GM20431 (cell line): ENCODE data around the gene NFKBIL1.
"Not testable (repeated sequence)": the region's sequence is repeated elsewhere in the genome, so short reads cannot be mapped to it uniquely, and the experiment has no call there.

Experiments used
- in situ Hi-C: fragments of 300-500 bp; cut with MseI, MboI; formaldehyde crosslinking; loops from one replicate; pipeline ENCODE4 v1.15.0; 2020; ENCODE audit warnings: low sequenced_read_pairs; ENCODE audit not compliant: unreplicated experiment

NFKBIL1 gene

GRCh38 chr6:31534011-31534410 is 13.4 kb upstream of the NFKBIL1 start:
- in situ Hi-C loops = no loop called here

GRCh38 chr6:31534521-31535040 is 12.8 kb upstream of the NFKBIL1 start:
- in situ Hi-C loops = no loop called here

- in situ Hi-C loops = no loop called here
These were observed 11.7 kb upstream of the NFKBIL1 start for GRCh38 chr6:31535538-31536324.

GRCh38 chr6:31538805-31539400 is 8.5 kb upstream of the NFKBIL1 start:
- in situ Hi-C loops = no loop called here

- in situ Hi-C loops = no loop called here
These were observed 6.8 kb upstream of the NFKBIL1 start for GRCh38 chr6:31540640-31541039.

- in situ Hi-C loops = no loop called here
These were observed 6.2 kb upstream of the NFKBIL1 start for GRCh38 chr6:31541059-31541657.

GRCh38 chr6:31541658-31542521 is 5.5 kb upstream of the NFKBIL1 start, which contains the start of gene DDX39B:
DDX39B (minus strand) TSS chr6:31542003; CDS start chr6:31540532, 1,471 bp downstream.
- in situ Hi-C loops = no loop called here

- in situ Hi-C loops = no loop called here
These were observed 3.8 kb upstream of the NFKBIL1 start for GRCh38 chr6:31543639-31544038.

- in situ Hi-C loops = loop anchor here (5.0 kb wide), 1 partner anchor 58 kb away; no protein-coding TSS in a partner anchor
These were observed 2.7 kb upstream of the NFKBIL1 start for GRCh38 chr6:31544676-31545075.

- in situ Hi-C loops = loop anchor here (5.0 kb wide), 1 partner anchor 57 kb away; no protein-coding TSS in a partner anchor
These were observed 2.1 kb upstream of the NFKBIL1 start for GRCh38 chr6:31545291-31545690.

- in situ Hi-C loops = loop anchor here (5.0 kb wide), 1 partner anchor 56 kb away; no protein-coding TSS in a partner anchor
These were observed 960 bp upstream of the NFKBIL1 start, which contains the start of gene ATP6V1G2 for GRCh38 chr6:31546339-31546957. ATP6V1G2 (minus strand) TSS chr6:31546608; CDS start chr6:31546559, 49 bp downstream.

- in situ Hi-C loops = loop anchor here (5.0 kb wide), 1 partner anchor 54 kb away; no protein-coding TSS in a partner anchor
These were observed 527 bp downstream of the NFKBIL1 start for GRCh38 chr6:31547727-31548543.

- in situ Hi-C loops = loop anchor here (5.0 kb wide), 1 partner anchor 54 kb away; no protein-coding TSS in a partner anchor
These were observed 1.1 kb downstream of the NFKBIL1 start for GRCh38 chr6:31548544-31548873.

- in situ Hi-C loops = not testable (repeated sequence)
These were observed 4.0 kb downstream of the NFKBIL1 start for GRCh38 chr6:31551371-31551770.

- in situ Hi-C loops = no loop called here
These were observed 8.9 kb downstream of the NFKBIL1 start for GRCh38 chr6:31556307-31556706.

GRCh38 chr6:31557443-31558317 is 10.3 kb downstream of the NFKBIL1 start:
- in situ Hi-C loops = no loop called here

- in situ Hi-C loops = no loop called here
These were observed 10.9 kb downstream of the NFKBIL1 start for GRCh38 chr6:31558318-31558625.
